Measurements from ENCODE around the gene CCBE1.

The CCBE1 gene

GRCh38 chr18:59610546-59611140 is 86.6 kb downstream of the CCBE1 start:
- no peak for DNase-seq

- no peak for DNase-seq
Observed at GRCh38 chr18:59609654-59610053, 87.6 kb downstream of the CCBE1 start.

GRCh38 chr18:59607471-59607870 is 89.8 kb downstream of the CCBE1 start:
- DNase-seq = no peak

- no peak for DNase-seq
Observed at GRCh38 chr18:59607078-59607379, 90.2 kb downstream of the CCBE1 start.

- no peak for DNase-seq
Observed at GRCh38 chr18:59606193-59607077, 90.8 kb downstream of the CCBE1 start.

GRCh38 chr18:59605633-59606192 is 91.5 kb downstream of the CCBE1 start:
- no peak for DNase-seq

- DNase-seq = no peak
Observed at GRCh38 chr18:59604877-59605276, 92.3 kb downstream of the CCBE1 start.

- DNase-seq = no peak
Observed at GRCh38 chr18:59597049-59597448, 100.2 kb downstream of the CCBE1 start.

- DNase-seq = no peak
Observed at GRCh38 chr18:59593291-59593717, 103.9 kb downstream of the CCBE1 start.

GRCh38 chr18:59592624-59593023 is 104.6 kb downstream of the CCBE1 start:
- no peak for DNase-seq

- no peak for DNase-seq
Observed at GRCh38 chr18:59582395-59582794, 114.8 kb downstream of the CCBE1 start.

- DNase-seq = no peak
Observed at GRCh38 chr18:59579509-59579908, 117.7 kb downstream of the CCBE1 start.

GRCh38 chr18:59577386-59577655 is 119.9 kb downstream of the CCBE1 start:
- DNase-seq = no peak

- no peak for DNase-seq
Observed at GRCh38 chr18:59576541-59577385, 120.5 kb downstream of the CCBE1 start.

- peak; percentile 58 for DNase-seq
Observed at GRCh38 chr18:59575995-59576394, 121.2 kb downstream of the CCBE1 start.

- DNase-seq = no peak
Observed at GRCh38 chr18:59573962-59574361, 123.3 kb downstream of the CCBE1 start.

- DNase-seq = no peak
Observed at GRCh38 chr18:59571902-59572301, 125.3 kb downstream of the CCBE1 start.

GRCh38 chr18:59570796-59571195 is 126.4 kb downstream of the CCBE1 start:
- DNase-seq = no peak

- DNase-seq = no peak
Observed at GRCh38 chr18:59570101-59570775, 127.0 kb downstream of the CCBE1 start.

- DNase-seq = no peak
Observed at GRCh38 chr18:59569390-59569791, 127.8 kb downstream of the CCBE1 start.

GRCh38 chr18:59567431-59567830 is 129.8 kb downstream of the CCBE1 start:
- no peak for DNase-seq

- no peak for DNase-seq
Observed at GRCh38 chr18:59566533-59566971, 130.7 kb downstream of the CCBE1 start.

GRCh38 chr18:59565957-59566356 is 131.3 kb downstream of the CCBE1 start:
- DNase-seq = no peak
